Measurements from ENCODE around the gene DLG2.
"Not testable (repeated sequence)": the region's sequence is repeated elsewhere in the genome, so short reads cannot be mapped to it uniquely, and the experiment has no call there.

DLG2 gene

GRCh38 chr11:83793310-83793709, 1833.8 kb downstream of the DLG2 start:
- DNase-seq: no peak

DNA sequence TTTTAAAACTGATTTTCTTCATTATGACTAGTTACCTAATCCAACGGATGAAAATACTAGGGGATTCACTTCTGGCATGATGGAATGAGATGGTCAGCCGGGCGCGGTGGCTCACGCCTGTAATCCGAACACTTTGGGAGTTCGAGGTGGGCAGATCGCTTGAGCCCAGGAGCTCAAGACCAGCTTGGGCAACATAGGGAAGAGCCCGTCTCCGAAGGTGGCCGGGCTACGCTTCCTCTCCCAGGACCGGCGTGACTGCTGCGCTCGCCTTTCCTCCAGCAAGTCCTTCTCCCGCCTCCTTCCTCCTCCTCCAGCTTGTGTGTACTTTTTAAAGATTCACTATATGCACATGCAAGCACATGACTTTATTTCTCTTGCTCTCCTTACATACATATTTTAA, 1835.6 kb downstream of the DLG2 start:
- DNase-seq: no peak

DNA sequence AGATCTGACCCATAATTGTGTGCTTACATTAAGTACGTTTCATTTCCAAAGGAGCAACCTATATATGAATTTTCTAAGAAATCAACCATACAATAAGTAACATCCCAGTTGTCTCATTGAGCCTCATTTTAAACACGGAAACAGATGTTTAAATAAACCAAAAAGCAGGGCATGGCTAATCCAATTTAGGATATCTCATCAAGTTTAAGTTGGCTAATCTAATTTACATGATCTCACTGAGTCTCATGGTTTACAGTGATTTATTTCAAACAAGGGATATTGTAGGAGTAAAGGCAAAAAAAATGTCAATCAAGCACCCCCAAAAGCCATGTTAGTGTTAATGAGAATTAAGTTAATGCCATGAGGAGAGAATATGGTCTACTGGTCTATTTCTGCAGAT, 1841.2 kb downstream of the DLG2 start:
- DNase-seq: no peak

- no peak for DNase-seq
These were observed 1842.7 kb downstream of the DLG2 start for GRCh38 chr11:83784419-83784818.

- no peak for DNase-seq
These were observed 1844.8 kb downstream of the DLG2 start for GRCh38 chr11:83782329-83782728.

GRCh38 chr11:83779876-83780275, 1847.3 kb downstream of the DLG2 start:
- no peak for DNase-seq

DNA sequence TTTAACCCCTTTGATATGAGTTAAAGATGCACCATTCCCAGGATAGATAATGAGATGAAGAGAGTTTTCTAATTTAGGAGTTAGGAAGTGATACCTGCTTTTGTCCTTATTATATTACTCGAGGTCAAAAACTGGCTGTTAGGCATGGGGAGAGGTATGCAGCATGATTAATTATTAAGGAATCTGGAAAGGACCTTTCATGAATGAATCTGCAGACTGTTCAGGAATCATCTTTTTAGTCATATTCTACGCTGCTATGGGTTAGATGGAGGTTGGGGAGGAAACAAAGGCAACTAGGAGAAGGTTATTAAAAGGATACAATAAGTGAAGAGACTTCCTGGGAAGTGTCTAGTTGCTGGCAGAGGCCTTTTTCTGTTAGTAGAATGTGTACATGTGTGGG, 1848.5 kb downstream of the DLG2 start:
- DNase-seq: no peak

GRCh38 chr11:83773950-83774880, 1852.9 kb downstream of the DLG2 start:
- no peak for DNase-seq

DNA sequence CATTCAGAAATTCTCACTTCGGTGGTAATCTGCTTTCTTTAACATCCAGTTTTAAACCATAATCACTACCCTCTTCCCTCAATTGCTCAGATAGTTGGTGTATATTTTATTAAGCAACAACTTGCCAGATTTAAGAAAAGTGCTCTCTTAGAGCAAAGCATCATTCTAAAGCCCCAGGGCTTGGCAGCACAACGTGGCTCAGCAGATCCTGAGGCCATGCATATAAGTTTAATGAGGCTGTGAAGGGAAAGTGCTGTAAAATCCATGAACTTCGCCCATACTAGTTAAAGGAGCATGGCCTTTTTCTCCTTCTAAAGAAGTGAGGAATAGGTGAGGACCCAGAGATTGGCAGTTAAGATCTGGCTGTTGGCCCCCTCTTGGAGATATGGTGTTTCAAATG, 1858.7 kb downstream of the DLG2 start:
- DNase-seq: no peak

DNA sequence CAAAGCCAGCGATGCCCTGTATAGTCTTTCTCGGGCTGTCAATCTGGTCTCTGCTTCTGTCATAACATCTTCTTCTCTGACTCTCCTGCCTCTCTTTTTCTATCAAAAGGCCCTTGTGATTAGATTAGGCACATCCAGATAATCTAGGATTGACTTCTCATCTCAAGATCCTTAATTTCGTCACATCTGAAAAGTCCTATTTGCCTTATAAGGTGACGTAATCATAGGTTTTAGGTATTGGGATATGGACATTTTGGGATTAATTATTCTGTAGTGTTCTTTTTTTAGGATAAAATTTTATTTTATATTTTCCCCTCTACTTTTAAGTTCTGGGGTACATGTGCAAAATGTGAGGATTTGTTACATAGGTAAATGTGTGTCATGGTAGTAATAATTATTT, 1860.2 kb downstream of the DLG2 start:
- DNase-seq: no peak

GRCh38 chr11:83764643-83765042, 1862.5 kb downstream of the DLG2 start:
- DNase-seq: no peak

GRCh38 chr11:83760932-83761331, 1866.2 kb downstream of the DLG2 start:
- DNase-seq: no peak

- DNase-seq: no peak
These were observed 1868.0 kb downstream of the DLG2 start for GRCh38 chr11:83759148-83759547.

GRCh38 chr11:83751041-83751440, 1876.1 kb downstream of the DLG2 start:
- no peak for DNase-seq

GRCh38 chr11:83746921-83747585, 1880.1 kb downstream of the DLG2 start:
- DNase-seq: no peak

DNA sequence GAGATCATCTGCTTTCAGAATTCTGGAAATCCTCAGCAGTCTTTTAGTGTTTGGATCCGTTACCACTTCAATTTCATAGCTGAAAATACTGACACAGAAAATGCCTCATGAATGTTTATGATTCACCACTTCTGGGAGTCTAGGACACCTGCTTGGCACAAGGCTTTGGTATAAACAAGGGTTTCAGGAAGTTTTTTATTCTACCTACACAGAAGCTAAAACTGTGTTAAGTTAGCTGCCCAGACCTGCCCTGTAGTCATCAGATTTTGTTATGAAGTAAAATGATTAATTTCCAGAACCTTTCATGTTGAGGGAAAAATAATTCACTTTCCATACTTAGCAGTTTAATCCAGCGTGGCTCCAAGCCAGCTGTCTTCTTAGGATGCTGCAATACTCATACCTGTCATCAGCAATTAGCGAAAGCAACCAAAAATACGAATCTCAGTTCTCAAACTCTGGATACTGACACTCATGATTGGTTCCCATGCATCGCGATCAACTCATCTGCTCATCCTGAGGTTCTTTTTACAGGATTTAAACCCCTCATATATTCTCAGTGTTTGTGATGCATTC, 1882.4 kb downstream of the DLG2 start:
- DNase-seq: no peak

DNA sequence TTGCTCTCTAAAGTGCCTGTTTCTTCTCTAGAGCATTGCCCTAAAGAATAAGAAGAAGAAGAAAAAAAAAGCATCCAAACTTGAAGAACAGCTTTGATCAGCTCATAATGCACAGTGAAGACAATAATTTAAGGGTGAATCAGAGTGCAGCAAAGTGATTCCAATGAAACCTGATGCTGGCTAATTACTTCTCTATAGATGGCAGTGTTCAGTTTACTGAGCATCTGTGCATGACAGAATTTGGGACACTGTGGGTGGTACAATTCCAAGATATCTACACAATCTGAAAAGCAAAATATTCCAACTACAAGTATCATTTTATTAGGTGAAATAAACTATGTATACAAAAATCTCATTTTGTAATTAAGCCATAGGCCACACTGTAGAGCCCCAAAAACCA, 1890.5 kb downstream of the DLG2 start:
- no peak for DNase-seq

- no peak for DNase-seq
These were observed 1893.0 kb downstream of the DLG2 start for GRCh38 chr11:83734120-83734519.

DNA sequence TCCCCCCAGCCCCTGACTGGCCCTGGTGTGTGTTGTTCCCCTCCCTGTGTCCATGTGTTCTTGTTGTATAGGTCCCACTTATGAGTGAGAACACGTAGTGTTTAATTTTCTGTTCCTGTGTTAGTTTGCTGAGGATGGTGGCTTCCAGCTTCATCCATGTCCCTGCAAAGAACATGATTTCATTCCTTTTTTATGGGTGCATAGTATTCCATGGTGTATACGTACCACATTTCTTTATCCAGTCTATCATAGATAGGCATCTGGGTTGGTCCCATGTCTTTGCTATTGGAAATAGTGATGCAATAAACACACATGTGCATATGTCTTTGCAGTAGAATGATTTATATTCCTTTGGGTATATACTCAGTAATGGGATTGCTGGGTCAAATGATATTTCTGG, 1895.9 kb downstream of the DLG2 start:
- DNase-seq: not testable (repeated sequence)

- no peak for DNase-seq
These were observed 1898.9 kb downstream of the DLG2 start for GRCh38 chr11:83728281-83728680.

- no peak for DNase-seq
These were observed 1899.9 kb downstream of the DLG2 start for GRCh38 chr11:83727251-83727650.

GRCh38 chr11:83726316-83726715, 1900.8 kb downstream of the DLG2 start:
- DNase-seq: no peak

DNA sequence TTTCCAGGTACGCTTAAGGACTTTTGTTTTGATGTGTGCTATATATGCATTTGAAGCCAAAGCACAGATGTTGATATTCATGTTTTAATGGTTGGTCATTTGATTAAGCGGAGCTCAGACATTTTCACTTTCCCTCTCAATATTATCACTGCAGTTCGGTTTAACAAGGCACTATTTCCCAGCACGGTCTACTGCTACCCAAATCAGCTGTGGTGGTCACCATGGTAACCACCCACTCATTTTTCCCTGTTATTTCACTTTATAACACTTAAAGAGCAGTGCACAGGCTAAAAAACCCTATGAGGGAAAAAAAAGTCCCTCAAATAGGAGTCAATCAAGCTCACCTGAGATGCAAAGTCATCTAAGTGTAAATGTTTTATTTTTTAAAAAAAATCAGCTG, 1901.4 kb downstream of the DLG2 start:
- no peak for DNase-seq

DNA sequence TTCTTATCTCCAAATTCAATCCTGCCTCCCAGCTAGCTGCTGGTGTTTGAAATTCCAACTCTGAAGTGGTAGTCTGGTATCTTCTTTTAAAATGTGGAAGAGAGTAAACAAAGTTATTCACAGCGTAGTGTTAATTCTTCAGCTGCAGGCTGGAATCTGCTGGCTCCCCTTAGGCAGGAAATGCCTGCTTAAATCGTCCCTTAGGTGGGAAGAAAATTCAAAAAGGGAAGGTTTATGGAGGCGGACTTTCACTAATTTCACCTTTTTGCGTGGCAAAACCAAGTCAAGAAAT, 1901.9 kb downstream of the DLG2 start:
- no peak for DNase-seq
